Retinal pigment epithelial cell (primary cell): ENCODE results near the gene PARVB.

Experiments
- DNase-seq: peaks from one replicate; pipeline ENCODE4 v3.0.0-alpha.2; 2010; ENCODE audit warnings: low read depth
- H3K4me3 ChIP-seq: 2 replicates; pipeline ENCODE4 v1.5.1; 2011; ENCODE audit warnings: mild to moderate bottlenecking, low read length, control low read depth, moderate library complexity
- TF ChIP-seq, protein P1 (sequence below): conservative IDR thresholded peaks from 2 replicates; pipeline ENCODE4 v1.5.1; 2011; ENCODE audit warnings: low read depth, low read length, control low read depth, inconsistent platforms

PARVB gene

DNA sequence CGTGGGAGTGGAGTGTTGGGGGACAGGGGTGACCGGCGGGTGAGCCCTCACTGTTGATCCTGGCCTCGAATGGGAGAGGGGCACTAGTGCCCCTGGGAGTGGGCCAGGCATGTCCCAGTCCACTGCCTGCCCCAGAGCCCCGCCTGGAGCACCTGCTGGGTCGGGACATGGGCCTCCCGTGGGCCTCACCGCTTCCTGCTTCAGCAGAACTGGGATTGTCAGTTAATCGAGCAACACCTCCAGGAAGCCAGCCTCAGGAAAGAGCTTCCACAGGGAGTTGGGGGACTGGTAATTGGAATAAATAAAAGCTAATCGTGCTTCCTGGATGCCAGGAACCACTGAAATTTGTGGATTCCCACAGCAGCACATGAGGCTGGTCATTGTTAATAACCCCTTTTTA is 43.8 kb downstream of the PARVB start:
- no peak for DNase-seq
- H3K4me3 ChIP-seq, result no peak overlapping the region
- TF ChIP-seq, protein P1, sequence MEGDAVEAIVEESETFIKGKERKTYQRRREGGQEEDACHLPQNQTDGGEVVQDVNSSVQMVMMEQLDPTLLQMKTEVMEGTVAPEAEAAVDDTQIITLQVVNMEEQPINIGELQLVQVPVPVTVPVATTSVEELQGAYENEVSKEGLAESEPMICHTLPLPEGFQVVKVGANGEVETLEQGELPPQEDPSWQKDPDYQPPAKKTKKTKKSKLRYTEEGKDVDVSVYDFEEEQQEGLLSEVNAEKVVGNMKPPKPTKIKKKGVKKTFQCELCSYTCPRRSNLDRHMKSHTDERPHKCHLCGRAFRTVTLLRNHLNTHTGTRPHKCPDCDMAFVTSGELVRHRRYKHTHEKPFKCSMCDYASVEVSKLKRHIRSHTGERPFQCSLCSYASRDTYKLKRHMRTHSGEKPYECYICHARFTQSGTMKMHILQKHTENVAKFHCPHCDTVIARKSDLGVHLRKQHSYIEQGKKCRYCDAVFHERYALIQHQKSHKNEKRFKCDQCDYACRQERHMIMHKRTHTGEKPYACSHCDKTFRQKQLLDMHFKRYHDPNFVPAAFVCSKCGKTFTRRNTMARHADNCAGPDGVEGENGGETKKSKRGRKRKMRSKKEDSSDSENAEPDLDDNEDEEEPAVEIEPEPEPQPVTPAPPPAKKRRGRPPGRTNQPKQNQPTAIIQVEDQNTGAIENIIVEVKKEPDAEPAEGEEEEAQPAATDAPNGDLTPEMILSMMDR, result no peak

DNA sequence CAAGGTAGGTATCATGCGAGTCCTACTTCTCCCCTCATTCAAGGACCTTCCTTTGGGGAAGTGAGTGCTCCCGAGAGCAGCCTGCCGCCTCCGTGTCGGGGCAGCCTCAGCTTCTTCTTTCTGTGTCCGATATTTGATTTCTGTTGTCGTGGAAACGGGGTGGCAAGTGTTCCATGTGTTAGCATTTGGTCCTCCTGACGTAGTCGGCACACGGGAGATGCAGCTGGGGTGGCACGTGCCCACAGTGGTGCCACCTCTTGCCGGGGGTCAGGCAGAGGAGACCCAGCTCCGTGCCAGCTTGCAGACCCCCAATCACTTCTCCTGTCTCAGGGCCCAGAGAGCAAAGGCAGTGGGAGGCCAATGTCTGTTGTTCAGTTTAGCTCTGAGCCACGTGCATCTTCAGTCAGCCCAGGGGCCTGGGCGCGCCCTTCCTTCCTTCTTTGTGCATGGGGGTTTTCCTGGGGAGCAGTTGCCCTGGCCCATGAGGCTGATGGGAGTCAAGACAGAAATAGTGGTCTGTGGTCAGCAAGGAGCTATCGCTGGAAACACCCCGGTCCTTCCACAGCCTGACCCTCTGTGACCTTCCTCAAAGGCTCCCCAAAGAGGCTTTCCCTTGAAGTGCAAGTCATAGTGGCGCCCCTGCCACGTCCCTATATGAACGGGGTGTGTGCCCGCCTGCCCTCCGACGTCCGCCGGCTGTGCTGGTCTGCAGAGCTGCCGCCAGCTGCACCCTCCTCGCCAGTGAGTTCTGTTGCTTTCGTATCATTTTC is 44.5 kb downstream of the PARVB start:
- no peak overlapping the region for H3K4me3 ChIP-seq
- no peak for DNase-seq
- TF ChIP-seq, protein P1, result no peak

DNA sequence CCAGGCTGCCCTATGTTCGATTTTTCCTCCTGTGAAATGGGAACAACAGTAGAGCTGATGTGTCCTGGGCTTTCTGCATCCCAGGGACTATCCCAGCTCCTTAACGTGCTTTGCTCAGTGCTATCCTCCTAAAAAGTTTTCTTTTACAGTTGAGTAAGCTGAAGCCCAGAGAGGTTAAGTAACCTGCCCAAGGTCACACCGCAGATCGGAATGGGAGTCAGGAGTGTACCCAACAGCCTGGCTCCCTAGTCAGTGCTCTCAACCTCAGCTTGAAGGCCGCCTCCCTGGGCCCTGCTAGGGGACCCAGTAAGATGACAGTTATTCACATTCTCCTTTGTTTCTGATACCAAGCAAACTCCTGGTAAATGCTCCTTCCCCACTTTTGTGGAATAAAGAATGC is 45.9 kb downstream of the PARVB start:
- TF ChIP-seq, protein P1, result no peak
- no peak overlapping the region for H3K4me3 ChIP-seq
- DNase-seq, result no peak

DNA sequence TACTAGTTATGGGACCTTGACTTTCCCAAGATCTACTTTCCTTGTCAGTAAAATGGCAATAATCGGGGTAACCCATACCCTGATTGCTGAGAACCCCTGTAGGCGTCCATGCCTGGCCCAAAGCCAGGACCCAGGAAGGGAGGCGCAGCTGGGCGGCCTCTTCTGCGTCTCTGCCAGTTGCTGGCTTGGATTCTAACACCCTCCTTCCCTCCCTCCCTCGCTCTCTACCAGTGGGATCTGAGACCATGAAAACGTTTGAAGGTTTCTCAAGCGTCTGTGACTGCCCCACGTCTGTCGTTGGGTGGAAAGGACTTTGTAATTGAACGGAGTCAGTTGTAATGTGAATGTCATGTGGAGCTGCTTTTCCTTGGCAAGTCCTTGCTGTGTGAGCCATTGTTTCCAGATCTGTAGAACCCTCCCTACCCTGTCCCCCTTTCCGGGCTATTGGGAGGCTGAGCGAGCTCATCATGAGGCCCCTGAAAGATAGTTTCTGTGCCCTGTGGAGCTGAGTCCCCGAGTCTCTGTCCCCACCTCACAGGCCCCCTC is 47.8 kb downstream of the PARVB start:
- no peak for DNase-seq
- TF ChIP-seq, protein P1, result no peak
- H3K4me3 ChIP-seq, result no peak overlapping the region

DNA sequence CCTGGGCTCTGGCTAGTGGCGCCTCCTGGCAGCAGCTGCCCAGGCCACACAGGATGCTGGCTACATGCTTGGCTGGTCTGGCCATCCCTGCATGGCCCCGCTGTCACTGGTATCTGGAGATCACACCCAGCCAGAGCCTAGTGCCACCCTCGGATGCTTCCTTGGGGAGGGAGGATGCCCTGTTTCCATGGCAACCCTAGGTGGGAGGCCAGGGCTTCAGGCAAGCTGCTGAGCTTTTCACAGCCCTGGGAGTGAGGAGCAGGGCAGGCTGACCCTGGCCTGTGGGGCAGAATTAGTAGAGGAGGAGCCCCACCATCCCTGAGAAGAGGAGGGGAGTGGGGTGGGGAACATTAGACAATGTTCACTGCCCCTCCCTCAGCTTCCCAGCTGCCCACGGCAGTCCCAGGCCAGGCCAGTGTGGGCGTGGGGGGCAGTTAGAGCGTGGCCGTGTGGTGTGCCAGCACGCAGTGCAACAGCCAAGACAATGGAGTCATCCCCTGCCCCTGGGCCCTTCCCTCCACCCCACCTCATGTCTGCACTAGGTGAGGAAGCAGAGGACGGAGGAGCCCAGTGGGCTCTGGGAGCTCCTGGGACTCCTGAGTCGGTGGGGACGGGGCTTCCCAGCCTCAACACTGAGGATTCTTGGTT is 50.4 kb downstream of the PARVB start:
- DNase-seq, result no peak
- TF ChIP-seq, protein P1, result no peak

DNA sequence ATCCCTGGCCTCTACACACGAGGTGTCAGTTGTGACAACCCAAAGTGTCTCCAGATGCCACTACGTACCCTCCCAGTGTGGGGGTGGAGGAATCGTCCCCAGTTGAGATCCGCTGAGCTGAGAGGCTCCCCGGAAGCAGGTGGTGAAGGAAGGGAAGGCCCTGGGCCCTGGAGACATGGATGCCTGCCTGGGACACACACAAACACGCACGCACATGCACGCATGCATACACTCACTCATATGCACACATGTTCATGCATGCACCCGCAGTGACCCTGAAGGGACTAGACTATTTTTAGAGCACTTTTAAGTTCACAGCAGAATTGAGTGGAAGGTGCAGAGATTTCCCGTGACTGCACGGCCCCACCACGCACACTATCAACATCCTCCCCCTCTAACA is 50.9 kb downstream of the PARVB start:
- H3K4me3 ChIP-seq, result no peak overlapping the region
- TF ChIP-seq, protein P1, result no peak
- DNase-seq, result no peak

More for the DNA sequence above, 50.4 kb downstream of the PARVB start:
- H3K4me3 ChIP-seq, result no peak overlapping the region

DNA sequence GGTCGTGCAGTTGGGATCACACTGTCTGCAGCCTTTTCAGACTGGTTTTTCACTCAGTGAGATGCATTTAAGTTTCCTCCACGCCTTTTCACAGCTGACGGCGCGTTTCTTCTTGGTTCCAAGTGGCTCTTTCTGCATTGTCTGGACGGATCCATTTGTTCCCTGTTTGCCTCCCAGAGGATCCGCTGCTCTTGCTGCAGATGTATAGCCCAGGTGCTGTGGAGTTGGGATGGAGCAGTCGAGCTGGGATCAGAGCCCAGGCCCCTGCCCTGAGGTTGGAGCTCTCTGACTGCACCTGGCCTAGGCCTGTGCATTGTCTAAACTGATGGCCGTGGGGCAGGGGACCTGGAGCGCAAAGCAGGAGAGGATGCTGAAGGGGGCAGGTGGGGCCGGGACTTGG is 51.6 kb downstream of the PARVB start:
- DNase-seq, result no peak
- TF ChIP-seq, protein P1, result no peak
- no peak overlapping the region for H3K4me3 ChIP-seq
